Inflammatory macrophage (primary cell): ENCODE data around the gene KLC3.

ENCODE experiments used
- DNase-seq, 2 donors: peaks; one replicate each; pipeline ENCODE4 v3.0.0-alpha.2; 2020 to 2022

Gene KLC3

DNA sequence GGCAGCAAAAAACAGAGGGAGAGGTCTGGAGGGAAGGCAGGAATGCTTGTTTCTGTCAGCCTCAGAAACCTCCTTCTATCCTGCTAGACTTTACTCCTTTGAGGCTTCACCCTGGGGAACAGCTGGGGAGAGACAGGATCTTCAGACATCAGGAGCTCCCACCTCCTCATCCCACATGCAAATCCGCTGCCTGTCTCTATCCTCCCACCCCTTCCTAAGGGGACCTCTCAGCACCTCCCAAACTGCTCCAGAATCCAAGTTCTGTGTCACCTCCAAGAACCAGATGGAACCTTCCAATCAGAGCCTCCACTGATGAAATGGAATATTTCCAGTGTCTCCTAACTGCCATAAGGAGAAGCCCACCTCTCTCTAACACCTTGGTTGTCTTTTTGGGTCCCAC, 39.6 kb downstream of the KLC3 start:
- no peak for DNase-seq

DNA sequence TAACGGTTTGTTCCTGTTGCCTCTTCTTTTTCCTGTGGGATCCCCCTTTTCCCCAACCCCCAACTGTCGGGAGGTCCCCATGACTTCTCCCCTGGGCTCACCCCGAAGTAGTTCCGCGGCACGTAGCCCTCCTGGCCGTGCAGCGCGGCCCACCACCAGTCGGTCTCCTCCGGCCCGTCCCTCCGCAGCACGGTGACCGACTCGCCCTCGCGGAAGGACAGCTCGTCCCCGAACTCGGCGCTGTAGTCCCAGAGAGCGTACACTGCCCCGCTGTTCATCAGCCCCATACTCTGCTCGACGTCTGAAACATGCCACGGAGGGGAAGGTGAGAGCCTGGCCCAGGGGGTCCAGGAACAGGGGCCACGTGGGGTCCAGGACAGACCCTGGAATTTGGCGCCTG, 41.9 kb downstream of the KLC3 start:
- no peak for DNase-seq

GRCh38 chr19:45385392-45386221, 45.1 kb downstream of the KLC3 start:
- DNase-seq = no peak

DNA sequence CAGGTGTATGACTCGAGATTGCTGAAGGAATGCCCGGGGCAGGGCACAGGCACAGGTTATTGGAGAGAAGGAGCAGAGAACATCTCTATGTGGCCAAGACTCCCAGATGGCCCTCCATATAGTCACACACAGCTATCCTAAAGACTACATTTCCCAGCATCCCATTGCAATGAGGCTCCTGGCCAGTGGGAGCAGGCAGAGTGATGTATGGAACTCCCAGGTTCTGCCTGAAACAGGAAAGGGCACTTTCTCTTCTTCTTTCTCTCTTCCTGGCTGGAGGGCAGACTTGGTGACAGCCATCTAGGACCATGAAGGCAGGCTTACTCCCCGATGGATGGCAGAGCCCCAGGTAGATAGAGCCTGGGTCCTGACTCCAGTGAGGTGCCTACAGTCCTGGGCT, 50.8 kb downstream of the KLC3 start:
- peak; percentile 18 to 20 for DNase-seq

- DNase-seq = no peak
Observed at GRCh38 chr19:45391871-45392665, 51.5 kb downstream of the KLC3 start.

DNA sequence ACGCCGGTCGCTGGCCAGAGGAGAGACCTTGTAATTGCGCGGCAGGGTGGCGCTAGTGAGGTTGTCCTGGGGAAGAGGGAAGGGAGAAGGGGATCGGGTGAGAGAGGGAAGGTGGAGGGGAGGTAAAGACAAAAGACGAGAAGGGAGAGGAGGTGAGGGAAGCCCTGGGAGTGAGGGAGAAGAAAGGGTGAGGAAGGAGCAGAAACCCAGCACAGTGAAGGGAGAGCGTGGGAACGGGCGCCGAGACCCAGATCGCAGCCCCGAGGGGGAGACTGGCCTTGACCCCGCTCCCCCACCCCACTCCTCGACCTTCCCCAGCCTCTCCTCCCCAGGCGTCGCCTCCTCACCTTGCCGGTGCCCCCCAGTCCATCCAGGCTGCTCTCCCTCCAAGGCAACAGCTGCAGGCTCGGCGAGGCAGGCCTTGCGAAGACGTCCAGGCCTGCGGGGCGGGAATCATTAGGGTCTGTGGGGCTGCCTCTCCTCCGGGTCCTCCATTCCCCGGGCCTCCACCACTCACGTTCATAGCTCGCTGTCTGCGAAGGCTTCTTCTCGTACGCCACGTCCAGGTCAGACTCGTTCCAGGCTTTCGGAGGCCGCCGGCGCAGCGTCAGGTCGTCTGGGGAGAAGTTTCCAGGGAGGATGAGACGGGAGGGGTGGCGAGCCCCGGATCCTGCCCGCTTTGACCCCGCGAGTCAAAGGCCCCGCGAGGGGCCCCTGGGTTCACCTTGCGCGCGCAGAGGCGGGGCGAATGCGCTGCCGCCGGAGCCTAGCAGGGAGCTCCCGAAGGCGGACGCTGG, 55.5 kb downstream of the KLC3 start:
- DNase-seq = no peak

DNA sequence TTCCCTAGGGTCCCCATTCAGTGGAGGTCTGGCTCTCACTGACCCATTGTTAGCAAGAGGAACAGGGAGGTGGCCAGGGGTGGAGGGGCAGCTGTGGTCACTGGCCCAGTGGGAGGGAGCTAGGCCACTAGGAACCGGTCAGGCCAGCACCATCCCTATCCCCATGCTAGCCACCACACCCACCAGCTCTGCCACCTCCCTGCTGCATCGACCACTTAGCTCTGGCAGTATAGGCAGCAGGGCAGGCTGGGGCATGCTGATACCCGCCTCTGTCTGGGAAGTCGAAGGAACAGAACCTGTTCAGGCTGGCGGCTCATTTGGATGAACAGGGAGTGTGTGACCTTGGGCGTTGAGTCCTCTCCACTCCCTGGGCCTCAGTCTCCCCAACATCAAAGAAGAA, 59.6 kb downstream of the KLC3 start:
- DNase-seq = no peak
